ENCODE results near the gene CREBBP. TPM values are rescaled to one million over a fixed set of nuclear protein-coding genes. Genes with fewer than 3 reads are reported as not detected.

CREBBP gene
- total and polyA plus RNA-seq, 9 of the 15 experiments (the other 6 are each of a cell fraction or from before 2014, with no cell fraction given): 0.70 to 24.8 (median 5.6) TPM

DNA sequence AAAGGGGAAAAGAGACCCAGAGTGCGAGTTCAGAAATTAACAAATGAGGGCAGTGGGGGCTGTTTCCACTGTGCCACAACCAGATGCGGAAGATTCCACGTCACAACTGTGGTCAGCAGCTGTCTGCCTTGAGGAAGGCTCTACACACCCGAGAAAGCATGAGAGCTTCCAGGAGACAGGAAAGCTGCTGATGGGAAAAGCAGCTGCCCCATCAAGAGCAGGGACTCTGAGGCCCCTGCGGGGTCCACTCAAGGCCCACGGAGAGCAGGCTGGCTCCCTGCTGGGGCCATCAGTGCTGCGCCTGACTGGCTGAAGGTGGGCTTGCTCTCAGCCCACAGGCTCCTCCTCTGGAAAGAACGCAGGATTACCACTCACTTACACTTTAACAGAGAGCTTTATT lies 148.3 kb downstream of the CREBBP start:
- ChIA-PET CTCF (ENCODE audit: low intra/inter-chr PET ratio) (no interaction called here), POLR2A (interaction anchor here (0.8 kb wide), 1 partner anchor 12 kb away, joined by 4 read pairs; no protein-coding TSS in a partner anchor)
- no peak overlapping the region for H3K4me2 ChIP-seq (ENCODE audit: insufficient read depth, low read length)
- H4K20me1 ChIP-seq (replicated peaks; ENCODE audit: control insufficient read depth, insufficient read depth, low read length): no peaks in the 10 kb centered on the region; the same call in 1 of the 2 replicates
- H3K9me1 ChIP-seq (ENCODE audit: control insufficient read depth, insufficient read depth, low read length): peaks cover 3% of the 10 kb centered on the region
- H3K4me1 ChIP-seq (replicated peaks in 1 of 2; ENCODE audit: control insufficient read depth in 2 of 2, insufficient read depth in 2 of 2, low read length in 2 of 2): peaks cover 0 to 12% of the 10 kb centered on the region in 2 experiments; a peak in 1 of 5 replicates
- no peaks in the 10 kb centered on the region for H3K9me3 ChIP-seq (replicated peaks; ENCODE audit: control insufficient read depth, insufficient read depth, low read depth, low read length)
- H3K9ac ChIP-seq (ENCODE audit: insufficient read depth in 1 of 2, low read depth in 2 of 2, low read length in 2 of 2): no peak overlapping the region; a peak in 1 of 4 replicates
- no peaks in the 10 kb centered on the region for H3K27me3 ChIP-seq (ENCODE audit: control insufficient read depth in 2 of 2, insufficient read depth in 2 of 2, low read length in 2 of 2)
- peaks cover 79% of the 10 kb centered on the region; the same call in 2 of the 3 replicates for H3K36me3 ChIP-seq (ENCODE audit: control insufficient read depth, insufficient read depth, low read length)
- no peak for ATAC-seq
- no peaks in the 10 kb centered on the region for H3K79me2 ChIP-seq (ENCODE audit: control insufficient read depth, insufficient read depth, low read length)
- TF ChIP-seq SIN3B (IDR thresholded peaks at IDR 0.05; ENCODE audit: low read depth) (no peak), MXI1 (IDR thresholded peaks at IDR 0.05; ENCODE audit: low read depth, low read length) (no peak), XRCC5 (IDR thresholded peaks at IDR 0.05; ENCODE audit: low read depth, low read length) (no peak), ZNF212 (CRISPR knock-in tag; IDR thresholded peaks at IDR 0.05) (no peak), RFX1 (IDR thresholded peaks at IDR 0.05) (no peak), ZNF121 (CRISPR knock-in tag; conservative IDR thresholded peaks at IDR 0.05) (no peak), CHD4 (IDR thresholded peaks at IDR 0.05; ENCODE audit: insufficient read depth, insufficient replicate concordance, low read depth, low read length, poor library complexity, severe bottlenecking) (no peak), SMARCA4 (IDR thresholded peaks at IDR 0.05) (no peak), CREBBP (IDR thresholded peaks at IDR 0.05; ENCODE audit: low read depth, low read length) (no peak), FOXK2 (conservative IDR thresholded peaks at IDR 0.05 in 1 of 2, IDR thresholded peaks at IDR 0.05 in 1 of 2; ENCODE audit: low read depth in 2 of 2) (no peak), EHMT2 (IDR thresholded peaks at IDR 0.05) (no peak), ZNF444 (CRISPR knock-in tag; IDR thresholded peaks at IDR 0.05) (no peak), THRAP3 (IDR thresholded peaks at IDR 0.05; ENCODE audit: borderline replicate concordance) (no peak), ETS2 (tag; IDR thresholded peaks at IDR 0.05; ENCODE audit: borderline replicate concordance, poor library complexity, severe bottlenecking) (no peak), MAZ (CRISPR knock-in tag; conservative IDR thresholded peaks at IDR 0.05 in 1 of 2, IDR thresholded peaks at IDR 0.05 in 1 of 2) (no peak)
- TF ChIP-seq, protein P1, sequence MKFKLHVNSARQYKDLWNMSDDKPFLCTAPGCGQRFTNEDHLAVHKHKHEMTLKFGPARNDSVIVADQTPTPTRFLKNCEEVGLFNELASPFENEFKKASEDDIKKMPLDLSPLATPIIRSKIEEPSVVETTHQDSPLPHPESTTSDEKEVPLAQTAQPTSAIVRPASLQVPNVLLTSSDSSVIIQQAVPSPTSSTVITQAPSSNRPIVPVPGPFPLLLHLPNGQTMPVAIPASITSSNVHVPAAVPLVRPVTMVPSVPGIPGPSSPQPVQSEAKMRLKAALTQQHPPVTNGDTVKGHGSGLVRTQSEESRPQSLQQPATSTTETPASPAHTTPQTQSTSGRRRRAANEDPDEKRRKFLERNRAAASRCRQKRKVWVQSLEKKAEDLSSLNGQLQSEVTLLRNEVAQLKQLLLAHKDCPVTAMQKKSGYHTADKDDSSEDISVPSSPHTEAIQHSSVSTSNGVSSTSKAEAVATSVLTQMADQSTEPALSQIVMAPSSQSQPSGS (CRISPR knock-in tag; IDR thresholded peaks at IDR 0.05): no peak
- TF ChIP-seq, protein P2, sequence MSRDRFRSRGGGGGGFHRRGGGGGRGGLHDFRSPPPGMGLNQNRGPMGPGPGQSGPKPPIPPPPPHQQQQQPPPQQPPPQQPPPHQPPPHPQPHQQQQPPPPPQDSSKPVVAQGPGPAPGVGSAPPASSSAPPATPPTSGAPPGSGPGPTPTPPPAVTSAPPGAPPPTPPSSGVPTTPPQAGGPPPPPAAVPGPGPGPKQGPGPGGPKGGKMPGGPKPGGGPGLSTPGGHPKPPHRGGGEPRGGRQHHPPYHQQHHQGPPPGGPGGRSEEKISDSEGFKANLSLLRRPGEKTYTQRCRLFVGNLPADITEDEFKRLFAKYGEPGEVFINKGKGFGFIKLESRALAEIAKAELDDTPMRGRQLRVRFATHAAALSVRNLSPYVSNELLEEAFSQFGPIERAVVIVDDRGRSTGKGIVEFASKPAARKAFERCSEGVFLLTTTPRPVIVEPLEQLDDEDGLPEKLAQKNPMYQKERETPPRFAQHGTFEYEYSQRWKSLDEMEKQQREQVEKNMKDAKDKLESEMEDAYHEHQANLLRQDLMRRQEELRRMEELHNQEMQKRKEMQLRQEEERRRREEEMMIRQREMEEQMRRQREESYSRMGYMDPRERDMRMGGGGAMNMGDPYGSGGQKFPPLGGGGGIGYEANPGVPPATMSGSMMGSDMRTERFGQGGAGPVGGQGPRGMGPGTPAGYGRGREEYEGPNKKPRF (IDR thresholded peaks at IDR 0.05; ENCODE audit: low read depth, low read length): no peak
- TF ChIP-seq, protein P3, sequence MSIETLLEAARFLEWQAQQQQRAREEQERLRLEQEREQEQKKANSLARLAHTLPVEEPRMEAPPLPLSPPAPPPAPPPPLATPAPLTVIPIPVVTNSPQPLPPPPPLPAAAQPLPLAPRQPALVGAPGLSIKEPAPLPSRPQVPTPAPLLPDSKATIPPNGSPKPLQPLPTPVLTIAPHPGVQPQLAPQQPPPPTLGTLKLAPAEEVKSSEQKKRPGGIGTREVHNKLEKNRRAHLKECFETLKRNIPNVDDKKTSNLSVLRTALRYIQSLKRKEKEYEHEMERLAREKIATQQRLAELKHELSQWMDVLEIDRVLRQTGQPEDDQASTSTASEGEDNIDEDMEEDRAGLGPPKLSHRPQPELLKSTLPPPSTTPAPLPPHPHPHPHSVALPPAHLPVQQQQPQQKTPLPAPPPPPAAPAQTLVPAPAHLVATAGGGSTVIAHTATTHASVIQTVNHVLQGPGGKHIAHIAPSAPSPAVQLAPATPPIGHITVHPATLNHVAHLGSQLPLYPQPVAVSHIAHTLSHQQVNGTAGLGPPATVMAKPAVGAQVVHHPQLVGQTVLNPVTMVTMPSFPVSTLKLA (conservative IDR thresholded peaks at IDR 0.05): no peak
- WGBS (ENCODE audit: insufficient coverage, low coverage, missing lambda C conversion rate): 87% methylated on average over 8 of the region's 8 CpGs
- H2AFZ ChIP-seq (ENCODE audit: low read depth, low read length): no peak overlapping the region
- no peak for DNase-seq (ENCODE audit: extremely low read depth in 1 of 4, low spot score in 3 of 4)
- in situ Hi-C loops (cut with MboI): no loop called here
- no peak overlapping the region for H3K4me3 ChIP-seq
- H3K27ac ChIP-seq (ENCODE audit: extremely low read depth, low read depth, low read length): no peak overlapping the region
- no peak for FAIRE-seq
- no TSS peak for BruUV-seq (replicated peaks)
- intact Hi-C loops (cut with micrococcal nuclease): no loop called here

Measured in K562 (cell line).